Fibroblast of pulmonary artery (primary cell): ENCODE results near the gene DCK.
"Not testable (repeated sequence)": the region's sequence is repeated elsewhere in the genome, so short reads cannot be mapped to it uniquely, and the experiment has no call there.

ENCODE experiments used
- DNase-seq: peaks from one replicate; pipeline ENCODE4 v3.0.0-alpha.2; 2010; ENCODE audit warnings: low read depth
- H3K4me3 ChIP-seq: replicated peaks from 2 replicates; pipeline ENCODE4 v1.5.1; 2011; ENCODE audit warnings: low read depth, mild to moderate bottlenecking, control low read depth, low read length, moderate library complexity
- CTCF ChIP-seq: IDR thresholded peaks from 2 replicates; pipeline ENCODE4 v1.5.1; 2011; ENCODE audit warnings: mild to moderate bottlenecking, control low read depth, low read length, inconsistent platforms; ENCODE audit errors: missing control alignments

Gene DCK

GRCh38 chr4:71009890-71010588, 16.6 kb downstream of the DCK start:
- peak; percentile 64 for TF ChIP-seq CTCF
- peak; percentile 71 for DNase-seq
- H3K4me3 ChIP-seq, result no peak overlapping the region

DNA sequence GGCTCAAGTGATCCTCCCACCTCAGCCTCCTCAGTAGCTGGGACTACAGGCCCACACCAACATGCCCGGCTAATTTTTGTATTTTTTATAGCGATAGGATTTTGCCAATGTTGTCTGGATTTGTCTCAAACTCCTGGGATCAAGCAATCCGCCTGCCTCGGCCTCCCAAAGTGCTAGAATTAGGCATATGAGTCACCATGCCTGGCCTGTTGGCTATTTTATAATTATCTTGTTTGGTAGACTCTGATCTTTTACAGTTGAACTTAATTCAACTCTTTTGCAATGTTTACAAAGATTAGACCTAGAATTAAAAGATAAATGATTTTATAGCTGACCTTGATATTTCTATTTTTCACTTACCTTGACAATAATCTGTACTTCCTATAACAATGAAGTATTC, 18.0 kb downstream of the DCK start:
- no peak for TF ChIP-seq CTCF
- H3K4me3 ChIP-seq, result no peak overlapping the region
- DNase-seq, result no peak

DNA sequence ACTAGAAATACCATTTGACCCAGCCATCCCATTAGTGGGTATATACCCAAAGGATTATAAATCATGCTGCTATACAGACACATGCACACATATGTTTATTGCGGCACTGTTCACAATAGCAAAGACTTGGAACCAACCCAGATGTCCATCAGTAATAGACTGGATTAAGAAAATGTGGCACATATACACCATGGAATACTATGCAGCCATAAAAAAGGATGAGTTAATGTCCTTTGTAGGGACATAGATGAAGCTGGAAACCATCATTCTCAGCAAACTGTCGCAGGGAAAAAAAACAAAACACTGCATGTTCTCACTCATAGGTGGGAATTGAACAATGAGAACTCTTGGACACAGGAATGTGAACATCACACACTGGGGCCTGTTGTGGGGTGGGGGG, 23.9 kb downstream of the DCK start:
- not testable (repeated sequence) for H3K4me3 ChIP-seq, DNase-seq

- no peak for TF ChIP-seq CTCF
- DNase-seq, result peak; percentile 33
- no peak overlapping the region for H3K4me3 ChIP-seq
Measured at GRCh38 chr4:71020611-71021010, 27.2 kb downstream of the DCK start.

GRCh38 chr4:71025654-71026053, 32.2 kb downstream of the DCK start:
- DNase-seq, result peak; percentile 4
- H3K4me3 ChIP-seq, result no peak overlapping the region
- no peak for TF ChIP-seq CTCF

GRCh38 chr4:71026086-71026485, 32.6 kb downstream of the DCK start:
- no peak for TF ChIP-seq CTCF
- no peak overlapping the region for H3K4me3 ChIP-seq
- DNase-seq, result peak; percentile 78

DNA sequence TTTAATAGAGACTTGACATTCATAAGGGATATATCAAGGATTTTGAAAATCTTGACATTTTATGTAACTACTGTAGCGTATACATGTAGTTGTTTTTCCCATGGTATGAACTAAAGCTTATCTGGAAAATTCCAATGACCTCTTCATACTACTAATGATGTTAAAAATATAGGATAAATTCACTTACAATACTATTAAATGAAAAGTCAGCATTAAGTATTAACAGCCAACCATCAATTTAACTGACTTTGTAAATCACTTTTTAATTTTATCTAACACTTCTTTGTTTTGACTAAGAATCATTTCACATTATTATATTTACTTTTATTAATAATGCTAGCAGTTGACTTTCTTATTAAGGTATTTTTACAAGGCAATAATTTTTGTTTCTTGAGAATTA, 34.2 kb downstream of the DCK start:
- no peak for TF ChIP-seq CTCF
- H3K4me3 ChIP-seq, result no peak overlapping the region

DNA sequence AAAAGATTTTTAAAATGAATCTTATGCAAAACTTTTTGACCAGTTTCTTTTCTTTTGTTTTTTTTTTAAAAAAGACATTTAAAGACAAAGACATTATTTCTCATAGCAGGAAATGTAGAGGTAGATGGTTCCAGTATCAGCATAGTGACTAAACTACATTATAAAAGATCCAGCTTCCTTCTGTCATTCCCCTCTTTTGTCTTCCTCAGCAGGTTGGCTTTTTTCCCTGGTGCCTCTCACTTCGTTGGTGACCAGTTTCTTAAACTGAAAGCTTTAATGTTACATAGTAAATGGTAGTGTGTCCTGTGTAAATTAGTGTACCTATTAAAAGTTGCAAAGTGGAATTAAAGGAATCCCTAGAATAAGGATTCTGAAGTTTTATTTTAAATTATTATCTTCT, 36.1 kb downstream of the DCK start:
- no peak overlapping the region for H3K4me3 ChIP-seq
- DNase-seq, result no peak
- no peak for TF ChIP-seq CTCF

More for the DNA sequence above, 34.2 kb downstream of the DCK start:
- no peak for DNase-seq

GRCh38 chr4:71032106-71032505, 38.7 kb downstream of the DCK start:
- not testable (repeated sequence) for DNase-seq, H3K4me3 ChIP-seq
